ENCODE results near the gene GPR32. TPM values are rescaled to one million over a fixed set of nuclear protein-coding genes. Genes with fewer than 3 reads are reported as not detected.
"Not testable (repeated sequence)": the region's sequence is repeated elsewhere in the genome, so short reads cannot be mapped to it uniquely, and the experiment has no call there.

Gene GPR32
- total and polyA plus RNA-seq, 2 of the 8 experiments (the other 6 are each of a cell fraction or from before 2014, with no cell fraction given): not detected

DNA sequence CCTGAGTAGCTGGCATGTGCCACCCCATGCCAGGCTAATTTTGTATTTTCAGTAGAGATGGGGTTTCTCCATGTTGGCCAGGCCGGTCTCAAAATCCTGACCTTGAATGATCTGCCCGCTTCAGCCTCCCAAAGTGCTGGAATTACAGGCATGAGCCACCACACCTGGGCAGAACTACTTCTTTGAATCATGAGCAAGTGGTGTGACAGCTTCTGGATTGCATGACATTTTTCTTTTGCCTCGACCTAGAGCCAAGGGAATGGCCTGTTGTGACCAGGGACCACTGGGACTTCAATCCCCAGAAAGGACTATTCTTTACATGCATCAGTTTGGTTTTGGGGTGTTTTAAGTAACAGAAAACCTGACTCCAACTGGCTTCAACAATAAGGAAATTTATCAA lies 2.6 kb downstream of the GPR32 start:
- H3K79me1 ChIP-seq (ENCODE audit: low read depth, low read length); H3K56ac ChIP-seq (replicated peaks; ENCODE audit: insufficient read length, low read depth, low read length); H3K4me3 ChIP-seq (ENCODE audit: extremely low read depth in 1 of 4, insufficient read depth in 2 of 4, low read depth in 3 of 4, low read length in 4 of 4); H2BK15ac ChIP-seq (ENCODE audit: low read length); H3K14ac ChIP-seq (ENCODE audit: insufficient read length); H2AK5ac ChIP-seq (ENCODE audit: low read depth, low read length); H4K91ac ChIP-seq (replicated peaks; ENCODE audit: insufficient read length, low read length); H3K4me2 ChIP-seq (ENCODE audit: insufficient read depth in 1 of 2, low read depth in 2 of 2, low read length in 2 of 2); H2BK5ac ChIP-seq (ENCODE audit: low read depth, low read length); H3K23me2 ChIP-seq (ENCODE audit: low read depth, low read length); H2BK12ac ChIP-seq (ENCODE audit: low read depth, low read length); H4K5ac ChIP-seq (ENCODE audit: insufficient read length, low read depth, low read length); H3K9me3 ChIP-seq (ENCODE audit: insufficient read depth in 2 of 2, low read depth in 1 of 2, low read length in 1 of 2); H4K20me1 ChIP-seq (replicated peaks in 1 of 2; ENCODE audit: control insufficient read depth in 1 of 2, insufficient read depth in 2 of 2, low read length in 2 of 2); H2BK120ac ChIP-seq (replicated peaks; ENCODE audit: low read depth, low read length); H4K8ac ChIP-seq (ENCODE audit: extremely low read depth, insufficient read depth, low read length); DNase-seq (ENCODE audit: low read depth in 1 of 2, low spot score in 2 of 2); H3K36me3 ChIP-seq (ENCODE audit: control insufficient read depth in 2 of 4, insufficient read depth in 4 of 4, low read length in 3 of 4); H2BK20ac ChIP-seq (ENCODE audit: low read length); H3K79me2 ChIP-seq (ENCODE audit: control insufficient read depth in 1 of 2, insufficient read depth in 2 of 2, low read length in 2 of 2); H2AFZ ChIP-seq (ENCODE audit: low read length); H3K27ac ChIP-seq (ENCODE audit: low read depth, low read length); H3K9ac ChIP-seq (replicated peaks in 1 of 4; ENCODE audit: extremely low read depth in 1 of 4, low read depth in 3 of 4, low read length in 3 of 4); H3K4me1 ChIP-seq (replicated peaks in 1 of 4; ENCODE audit: control insufficient read depth in 3 of 4, insufficient read depth in 4 of 4, low read length in 3 of 4); H3K18ac ChIP-seq (ENCODE audit: extremely low read depth, low read length); FAIRE-seq; H3K4ac ChIP-seq (replicated peaks; ENCODE audit: insufficient read length, low read depth, low read length); H3K23ac ChIP-seq (ENCODE audit: insufficient read length): not testable (repeated sequence)
- POLR2A ChIA-PET (ENCODE audit: partially characterized antibody): interaction anchor here (0.7 kb wide), 1 partner anchor 71 kb away, joined by 3 read pairs; no protein-coding TSS in a partner anchor
- 95% methylated on average over 3 of the region's 3 CpGs; no CpG with 5 or more reads in 1 of the 2 experiments for WGBS, 2 experiments (ENCODE audit: extremely low coverage in 1 of 2, insufficient coverage in 1 of 2, insufficient read length in 1 of 2, insufficient replicate concordance in 2 of 2, low coverage in 1 of 2, low lambda C conversion rate in 2 of 2, missing lambda C conversion rate in 1 of 2)
- CTCF ChIA-PET (ENCODE audit: partially characterized antibody): interaction anchor here (1.0 to 2.6 kb wide), 3 partner anchors 48 to 103 kb away, joined by 3 to 7 read pairs (median 4); no protein-coding TSS in a partner anchor
- H3K27me3 ChIP-seq (replicated peaks in 1 of 4; ENCODE audit: control insufficient read depth in 3 of 4, extremely low read depth in 1 of 4, insufficient read depth in 3 of 4, low read length in 3 of 4): peaks cover 1 to 30% (median 10%) of the 10 kb centered on the region in 4 experiments

DNA sequence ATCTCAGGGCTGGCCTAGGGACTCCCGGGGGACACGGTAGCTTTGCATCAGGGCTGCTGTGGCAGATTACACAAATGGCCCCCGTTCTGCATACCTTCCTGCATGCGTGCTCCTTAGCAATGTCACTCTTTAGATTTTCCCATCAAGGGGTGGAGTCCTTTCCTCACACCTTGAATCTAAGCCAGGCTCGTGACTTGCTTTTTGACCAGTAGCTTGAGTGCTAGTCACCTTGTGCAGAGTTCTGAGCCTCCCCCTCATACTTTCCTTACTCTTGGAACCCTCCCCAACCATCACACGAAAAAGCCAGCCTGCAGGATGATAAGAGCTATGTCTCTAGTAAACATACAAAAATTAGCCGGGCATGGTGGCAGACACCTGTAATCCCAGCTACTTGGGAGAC lies 3.2 kb downstream of the GPR32 start:
- H3K23me2 ChIP-seq (ENCODE audit: low read depth, low read length); H3K4me3 ChIP-seq (ENCODE audit: extremely low read depth in 1 of 4, insufficient read depth in 2 of 4, low read depth in 3 of 4, low read length in 4 of 4); H3K14ac ChIP-seq (ENCODE audit: insufficient read length); H4K91ac ChIP-seq (replicated peaks; ENCODE audit: insufficient read length, low read length); H3K56ac ChIP-seq (replicated peaks; ENCODE audit: insufficient read length, low read depth, low read length); H2BK15ac ChIP-seq (ENCODE audit: low read length); H2AK5ac ChIP-seq (ENCODE audit: low read depth, low read length); H3K36me3 ChIP-seq (ENCODE audit: control insufficient read depth in 2 of 4, insufficient read depth in 4 of 4, low read length in 3 of 4); H3K79me1 ChIP-seq (ENCODE audit: low read depth, low read length); H3K18ac ChIP-seq (ENCODE audit: extremely low read depth, low read length); H3K9ac ChIP-seq (replicated peaks in 1 of 4; ENCODE audit: extremely low read depth in 1 of 4, low read depth in 3 of 4, low read length in 3 of 4); H3K4me1 ChIP-seq (replicated peaks in 1 of 4; ENCODE audit: control insufficient read depth in 3 of 4, insufficient read depth in 4 of 4, low read length in 3 of 4); H3K4me2 ChIP-seq (ENCODE audit: insufficient read depth in 1 of 2, low read depth in 2 of 2, low read length in 2 of 2); H3K9me3 ChIP-seq (ENCODE audit: insufficient read depth in 2 of 2, low read depth in 1 of 2, low read length in 1 of 2); H2BK20ac ChIP-seq (ENCODE audit: low read length); H3K4ac ChIP-seq (replicated peaks; ENCODE audit: insufficient read length, low read depth, low read length); H2BK12ac ChIP-seq (ENCODE audit: low read depth, low read length); H2BK5ac ChIP-seq (ENCODE audit: low read depth, low read length); DNase-seq (ENCODE audit: low read depth in 1 of 2, low spot score in 2 of 2); H3K27ac ChIP-seq (ENCODE audit: low read depth, low read length); H3K79me2 ChIP-seq (ENCODE audit: control insufficient read depth in 1 of 2, insufficient read depth in 2 of 2, low read length in 2 of 2); H2AFZ ChIP-seq (ENCODE audit: low read length); H2BK120ac ChIP-seq (replicated peaks; ENCODE audit: low read depth, low read length); H4K8ac ChIP-seq (ENCODE audit: extremely low read depth, insufficient read depth, low read length); FAIRE-seq; H4K20me1 ChIP-seq (replicated peaks in 1 of 2; ENCODE audit: control insufficient read depth in 1 of 2, insufficient read depth in 2 of 2, low read length in 2 of 2); H4K5ac ChIP-seq (ENCODE audit: insufficient read length, low read depth, low read length); H3K23ac ChIP-seq (ENCODE audit: insufficient read length): not testable (repeated sequence)
- POLR2A ChIA-PET (ENCODE audit: partially characterized antibody): interaction anchor here (0.5 kb wide), 1 partner anchor 8 kb away, joined by 3 read pairs; no protein-coding TSS in a partner anchor
- WGBS, 2 experiments (ENCODE audit: extremely low coverage in 1 of 2, insufficient coverage in 1 of 2, insufficient read length in 1 of 2, insufficient replicate concordance in 2 of 2, low coverage in 1 of 2, low lambda C conversion rate in 2 of 2, missing lambda C conversion rate in 1 of 2): 89% methylated on average over 7 of the region's 7 CpGs; no CpG with 5 or more reads in 1 of the 2 experiments
- H3K27me3 ChIP-seq (replicated peaks in 1 of 4; ENCODE audit: control insufficient read depth in 3 of 4, extremely low read depth in 1 of 4, insufficient read depth in 3 of 4, low read length in 3 of 4): peaks cover 1 to 35% (median 14%) of the 10 kb centered on the region in 4 experiments
- CTCF ChIA-PET (ENCODE audit: partially characterized antibody): interaction anchor here (1.0 to 2.6 kb wide), 5 partner anchors 10 to 104 kb away, joined by 3 to 7 read pairs (median 5); partner anchors contain the start of gene CLEC11A
